GM23338 (cell line): ENCODE data around the gene PFKM. TPM values are rescaled to one million over a fixed set of nuclear protein-coding genes. Genes with fewer than 3 reads are reported as not detected.

Experiments
- ATAC-seq: fragments of 200-7000 bp; cut with Tn5 transposase; 3 replicates; pipeline ENCODE4 v1.9.1; 2020
- DNase-seq: peaks from one replicate; pipeline ENCODE4 v3.0.0-alpha.2; 2015; ENCODE audit warnings: low spot score
- H2AFZ ChIP-seq: fragments of 200-600 bp; sonication (generic); 2 replicates; pipeline ENCODE4 v1.8.0; 2016; ENCODE audit warnings: antibody characterized with exemption, mild to moderate bottlenecking, moderate library complexity
- H3F3A ChIP-seq: fragments of 200-600 bp; sonication (generic); replicated peaks from 2 replicates; pipeline ENCODE4 v1.8.0; 2017; ENCODE audit warnings: antibody characterized with exemption, mixed run types, low read depth
- H3K27ac ChIP-seq: fragments of 200-600 bp; sonication (generic); 2 replicates; pipeline ENCODE4 v1.6.1; 2016; ENCODE audit warnings: low read depth
- H3K27me3 ChIP-seq: fragments of 200-600 bp; sonication (generic); 2 replicates; pipeline ENCODE4 v1.8.0; 2016; ENCODE audit warnings: mild to moderate bottlenecking, mixed run types, moderate library complexity; ENCODE audit not compliant: insufficient read depth
- H3K36me3 ChIP-seq: fragments of 200-600 bp; sonication (generic); 2 replicates; pipeline ENCODE4 v1.8.0; 2016; ENCODE audit warnings: mild to moderate bottlenecking; ENCODE audit not compliant: insufficient read depth
- H3K4me1 ChIP-seq: fragments of 200-600 bp; sonication (generic); 2 replicates; pipeline ENCODE4 v1.8.0; 2016; ENCODE audit warnings: mild to moderate bottlenecking, moderate library complexity; ENCODE audit not compliant: insufficient read depth
- H3K4me2 ChIP-seq: fragments of 200-600 bp; sonication (generic); 2 replicates; pipeline ENCODE4 v1.7.1; 2017; ENCODE audit warnings: mixed run types
- H3K4me3 ChIP-seq: fragments of 200-600 bp; sonication (generic); 2 replicates; pipeline ENCODE4 v1.6.1; 2016; ENCODE audit warnings: mixed run types
- H3K79me2 ChIP-seq: fragments of 200-600 bp; sonication (generic); replicated peaks from 2 replicates; pipeline ENCODE4 v1.8.0; 2017; ENCODE audit warnings: mild to moderate bottlenecking; ENCODE audit not compliant: insufficient read depth
- H3K9me2 ChIP-seq: fragments of 200-600 bp; sonication (generic); 2 replicates; pipeline ENCODE4 v1.8.0; 2017; ENCODE audit not compliant: insufficient read depth
- H4K20me1 ChIP-seq: fragments of 200-600 bp; sonication (generic); replicated peaks from 2 replicates; pipeline ENCODE4 v1.8.0; 2017; ENCODE audit warnings: mild to moderate bottlenecking; ENCODE audit not compliant: insufficient read depth
- H3K27ac Mint-ChIP-seq: 2 replicates; pipeline ENCODE4 v1.8.0; 2020; ENCODE audit warnings: inconsistent platforms, mild to moderate bottlenecking, moderate library complexity, mixed read lengths
- H3K27me3 Mint-ChIP-seq: 3 replicates; pipeline ENCODE4 v1.8.0; 2022; ENCODE audit warnings: low read depth, mild to moderate bottlenecking, moderate library complexity, mixed read lengths, inconsistent platforms; ENCODE audit not compliant: insufficient read depth, poor library complexity
- H3K36me3 Mint-ChIP-seq: 3 replicates; pipeline ENCODE4 v1.8.0; 2021; ENCODE audit warnings: low read depth, mild to moderate bottlenecking, inconsistent platforms, moderate library complexity, mixed read lengths
- H3K4me1 Mint-ChIP-seq: 3 replicates; pipeline ENCODE4 v1.8.0; 2020; ENCODE audit warnings: mild to moderate bottlenecking, inconsistent platforms, mixed read lengths
- H3K4me3 Mint-ChIP-seq: 3 replicates; pipeline ENCODE4 v1.8.0; 2021; ENCODE audit warnings: moderate library complexity, mild to moderate bottlenecking, inconsistent platforms, mixed read lengths
- H3K9me3 Mint-ChIP-seq: 3 replicates; pipeline ENCODE4 v1.8.0; 2020; ENCODE audit warnings: moderate library complexity, mild to moderate bottlenecking, inconsistent platforms, mixed read lengths
- CREB1 ChIP-seq: fragments of 250-450 bp; sonication (Bioruptor Pico); IDR thresholded peaks from 2 replicates; pipeline ENCODE4 v1.5.0; 2020; ENCODE audit warnings: low read depth, mild to moderate bottlenecking, moderate library complexity
- CTCF ChIP-seq, 2 experiments: fragments of 200-600 bp in 1 of 2; sonication (generic) in 1 of 2; conservative IDR thresholded peaks; 2 replicates each; pipeline versions ENCODE4 v1.5.1 to v1.6.1; 2016 to 2017; ENCODE audit warnings: antibody characterized with exemption in 2 of 2, low read depth in 2 of 2, mild to moderate bottlenecking in 2 of 2, moderate library complexity in 1 of 2
- ETS1 ChIP-seq: IDR thresholded peaks from 2 replicates; pipeline ENCODE4 v1.6.1; 2016; ENCODE audit warnings: antibody characterized with exemption
- EZH2 ChIP-seq: fragments of 200-600 bp; sonication (generic); IDR thresholded peaks from one replicate; pipeline ENCODE4 v1.8.0; 2017; ENCODE audit warnings: antibody characterized with exemption, mild to moderate bottlenecking, low read depth; ENCODE audit not compliant: unreplicated experiment
- EZH2phosphoT487 ChIP-seq: fragments of 200-600 bp; sonication (generic); IDR thresholded peaks from one replicate; pipeline ENCODE4 v1.8.1; 2018; ENCODE audit warnings: antibody characterized with exemption; ENCODE audit not compliant: unreplicated experiment
- JUNB ChIP-seq: IDR thresholded peaks from one replicate; pipeline ENCODE4 v1.6.1; 2016; ENCODE audit warnings: antibody characterized with exemption; ENCODE audit not compliant: unreplicated experiment
- NANOG ChIP-seq: IDR thresholded peaks from 2 replicates; pipeline ENCODE4 v1.6.1; 2016; ENCODE audit warnings: antibody characterized with exemption, borderline replicate concordance
- POLR2AphosphoS5 ChIP-seq: IDR thresholded peaks from 2 replicates; pipeline ENCODE4 v1.6.1; 2016; ENCODE audit warnings: antibody characterized with exemption, low read depth
- REST ChIP-seq: IDR thresholded peaks from one replicate; pipeline ENCODE4 v1.6.1; 2018; ENCODE audit warnings: antibody characterized with exemption; ENCODE audit not compliant: unreplicated experiment
- ZNF114 ChIP-seq: fragments of 250-450 bp; sonication (Bioruptor Pico); IDR thresholded peaks from 2 replicates; pipeline ENCODE4 v1.5.0; 2020; ENCODE audit warnings: mild to moderate bottlenecking, moderate library complexity
- polyA plus RNA-seq: library from polyadenylated mRNA; unstranded; fragments of >200 nt; fragmentation: Nextera tagmentation; extraction: Ambion mirVana; gene quantifications from 2 replicates; pipeline ENCODE4 v1.2.1, GENCODE V29; 2016
- total RNA-seq: library from RNA; depleted of rRNA; stranded (reverse); fragments of >200 nt; shearing (Covaris generic); gene quantifications from 2 replicates; pipeline ENCODE4 v1.2.3, GENCODE V29; 2014

Gene PFKM
- total and polyA plus RNA-seq, 2 experiments from 2014 or later = 47.2 to 82.5 TPM

GRCh38 chr12:48187916-48188695 lies 68.9 kb downstream of the PFKM start:
- Histone ChIP-seq H3K27me3 (peaks cover 45% of the 10 kb centered on the region), H2AFZ (no peak overlapping the region), H3K4me1 (peaks cover 15% of the 10 kb centered on the region), H3K79me2 (no peaks in the 10 kb centered on the region), H3K36me3 (no peaks in the 10 kb centered on the region), H3K4me2 (no peak overlapping the region), H3K9me2 (no peaks in the 10 kb centered on the region), H4K20me1 (no peaks in the 10 kb centered on the region), H3F3A (peaks cover 1% of the 10 kb centered on the region; the same call in 1 of the 2 replicates), H3K4me3 (no peak overlapping the region), H3K27ac (no peak overlapping the region)
- peaks cover 26% of the 10 kb centered on the region; the same call in 2 of the 3 replicates for H3K4me1 Mint-ChIP-seq
- no peaks in the 10 kb centered on the region for H3K9me3 Mint-ChIP-seq
- peaks cover 37% of the 10 kb centered on the region for H3K27me3 Mint-ChIP-seq
- no peaks in the 10 kb centered on the region for H3K36me3 Mint-ChIP-seq
- no peak overlapping the region for H3K27ac Mint-ChIP-seq
- TF ChIP-seq ETS1 (no peak), EZH2 (no peak), REST (no peak), EZH2phosphoT487 (no peak), CREB1 (CRISPR knock-in tag) (no peak), NANOG (no peak), ZNF114 (CRISPR knock-in tag) (no peak)
- no peak overlapping the region for H3K4me3 Mint-ChIP-seq
- no peak for ATAC-seq
- DNase-seq = no peak

- H3K27me3 Mint-ChIP-seq = peaks cover 26% of the 10 kb centered on the region
- peaks cover 43% of the 10 kb centered on the region for H3K27me3 ChIP-seq
Measured at GRCh38 chr12:48189331-48190125, 70.4 kb downstream of the PFKM start.

More at GRCh38 chr12:48189331-48190125, 70.4 kb downstream of the PFKM start:
- peak; percentile 76 for DNase-seq
- no peak overlapping the region for H3K27ac ChIP-seq
- H3K4me3 Mint-ChIP-seq = no peak overlapping the region
- no peak overlapping the region for H3K27ac Mint-ChIP-seq
- no peaks in the 10 kb centered on the region for H3K9me2 ChIP-seq
- peak; percentile 45 for ATAC-seq
- no peak overlapping the region for H3K4me2 ChIP-seq
- H3K4me1 ChIP-seq = peaks cover 13% of the 10 kb centered on the region
- H3K36me3 ChIP-seq = no peaks in the 10 kb centered on the region
- no peak overlapping the region for H3K4me3 ChIP-seq
- H3F3A ChIP-seq = no peaks in the 10 kb centered on the region
- H3K9me3 Mint-ChIP-seq = no peaks in the 10 kb centered on the region
- peaks cover 26% of the 10 kb centered on the region; the same call in 2 of the 3 replicates for H3K4me1 Mint-ChIP-seq
- H4K20me1 ChIP-seq = no peaks in the 10 kb centered on the region
- TF ChIP-seq NANOG (no peak), POLR2AphosphoS5 (no peak), CTCF (conservative IDR thresholded peaks at IDR 0.05; ENCODE audit: low read depth in 2 of 2) (peak; percentile 90 to 96), JUNB (no peak)
- H3K36me3 Mint-ChIP-seq = no peaks in the 10 kb centered on the region
- no peaks in the 10 kb centered on the region for H3K79me2 ChIP-seq
- H2AFZ ChIP-seq = no peak overlapping the region
